PC-3 (cell line): Measurements from ENCODE around the gene LRIG3. TPM values are rescaled to one million over a fixed set of nuclear protein-coding genes. Genes with fewer than 3 reads are reported as not detected.

Experiments used
- ATAC-seq: fragments of 200-7000 bp; cut with Tn5 transposase; 2 replicates; pipeline ENCODE4 v1.9.1; 2020; ENCODE audit warnings: mild to moderate bottlenecking, moderate library complexity
- BruUV-seq: library from RNA; stranded (reverse); fragments of 400-500 nt; replicated peaks from 2 replicates; lab custom pipeline; 2021; lab: Mats Ljungman, UMichigan
- CTCF ChIA-PET: fragments of 300-600 bp; sonication (Branson Sonifier 250); formaldehyde crosslinking; loops from one replicate; lab custom pipeline; 2022; ENCODE audit warnings: antibody characterized with exemption; lab: Charles Lee
- POLR2A ChIA-PET: fragments of 300-600 bp; sonication (Branson Sonifier 250); formaldehyde crosslinking; loops from one replicate; lab custom pipeline; 2022; ENCODE audit warnings: antibody characterized with exemption; ENCODE audit not compliant: unreplicated experiment; lab: Charles Lee
- DNase-seq: peaks from one replicate; pipeline ENCODE4 v3.0.0-alpha.2; 2015
- H2AFZ ChIP-seq: fragments of 300-600 bp; sonication (generic); 2 replicates; pipeline ENCODE4 v1.6.0; 2016; ENCODE audit warnings: antibody characterized with exemption, low read length
- H3F3A ChIP-seq: fragments of 300-600 bp; sonication (generic); one replicate; pipeline ENCODE4 v1.6.0; 2017; ENCODE audit warnings: antibody characterized with exemption, low read length, control low read depth, mild to moderate bottlenecking; ENCODE audit not compliant: unreplicated experiment
- H3K27ac ChIP-seq: fragments of 300-600 bp; sonication (generic); 2 replicates; pipeline ENCODE4 v1.5.1; 2016; ENCODE audit warnings: mild to moderate bottlenecking, low read length
- H3K27me3 ChIP-seq: fragments of 300-600 bp; sonication (generic); 2 replicates; pipeline ENCODE4 v1.6.1; 2016; ENCODE audit warnings: low read length, mixed read lengths
- H3K36me3 ChIP-seq: fragments of 300-600 bp; sonication (generic); 2 replicates; pipeline ENCODE4 v1.6.1; 2016; ENCODE audit warnings: low read depth, mixed run types, low read length, mixed read lengths
- H3K4me1 ChIP-seq: fragments of 300-600 bp; sonication (generic); 2 replicates; pipeline ENCODE4 v1.5.1; 2016; ENCODE audit warnings: low read length; ENCODE audit not compliant: insufficient read depth
- H3K4me2 ChIP-seq: fragments of 300-600 bp; sonication (generic); 2 replicates; pipeline ENCODE4 v1.6.0; 2016; ENCODE audit warnings: low read length
- H3K4me3 ChIP-seq: fragments of 300-600 bp; sonication (generic); 2 replicates; pipeline ENCODE4 v1.5.1; 2016; ENCODE audit warnings: mild to moderate bottlenecking, low read length, mixed read lengths
- H3K79me2 ChIP-seq: fragments of 300-600 bp; sonication (generic); 2 replicates; pipeline ENCODE4 v1.6.1; 2017; ENCODE audit warnings: low read length, mixed read lengths
- H3K9ac ChIP-seq: fragments of 300-600 bp; sonication (generic); 2 replicates; pipeline ENCODE4 v1.6.0; 2016; ENCODE audit warnings: mild to moderate bottlenecking, low read length
- H3K9me2 ChIP-seq: fragments of 300-600 bp; sonication (generic); replicated peaks from 2 replicates; pipeline ENCODE4 v1.6.1; 2016; ENCODE audit warnings: mixed run types, low read length, mixed read lengths
- H3K9me3 ChIP-seq: fragments of 300-600 bp; sonication (generic); 2 replicates; pipeline ENCODE4 v1.6.1; 2016; ENCODE audit warnings: low read length, mixed read lengths
- H4K20me1 ChIP-seq: fragments of 300-600 bp; sonication (generic); 2 replicates; pipeline ENCODE4 v1.6.1; 2016; ENCODE audit warnings: low read length, mixed read lengths
- CTCF ChIP-seq: fragments of 300-600 bp; sonication (generic); conservative IDR thresholded peaks from 2 replicates; pipeline ENCODE4 v1.5.1; 2017; ENCODE audit warnings: antibody characterized with exemption, low read depth, mild to moderate bottlenecking, low read length
- EZH2 ChIP-seq: fragments of 300-600 bp; sonication (generic); IDR thresholded peaks from one replicate; pipeline ENCODE4 v1.6.1; 2017; ENCODE audit warnings: antibody characterized with exemption, mild to moderate bottlenecking, low read length; ENCODE audit not compliant: unreplicated experiment
- EZH2phosphoT487 ChIP-seq: fragments of 300-600 bp; sonication (generic); IDR thresholded peaks from 2 replicates; pipeline ENCODE4 v1.6.1; 2018; ENCODE audit warnings: mild to moderate bottlenecking, antibody characterized with exemption, low read length, borderline replicate concordance
- intact Hi-C: fragments of 100-400 bp; cut with micrococcal nuclease; formaldehyde crosslinking; loops from 2 replicates; pipeline ENCODE4 v1.9.0; 2023
- total RNA-seq: library from RNA; depleted of rRNA; stranded (reverse); fragments of >200 nt; gene quantifications from 2 replicates; pipeline ENCODE4 v1.2.3, GENCODE V29; 2014

The LRIG3 gene
- total RNA-seq, 1 experiment from 2014 or later: 8.6 TPM

- Histone ChIP-seq H3K4me3 (no peak overlapping the region), H3K27ac (no peak overlapping the region), H2AFZ (no peak overlapping the region), H3K36me3 (no peaks in the 10 kb centered on the region), H3K4me1 (no peaks in the 10 kb centered on the region), H3K79me2 (no peaks in the 10 kb centered on the region), H3K9me3 (no peaks in the 10 kb centered on the region), H4K20me1 (no peaks in the 10 kb centered on the region), H3K9me2 (no peaks in the 10 kb centered on the region), H3K4me2 (no peak overlapping the region), H3K9ac (no peak overlapping the region), H3K27me3 (no peaks in the 10 kb centered on the region), H3F3A (no peaks in the 10 kb centered on the region)
- intact Hi-C loops: no loop called here
- no peak for TF ChIP-seq EZH2phosphoT487
- no peak for TF ChIP-seq CTCF
- no peak for TF ChIP-seq EZH2
- no TSS peak for BruUV-seq
- ATAC-seq: no peak
- POLR2A ChIA-PET: interaction anchor here (0.6 kb wide), 1 partner anchor 275 kb away, joined by 4 read pairs; no protein-coding TSS in a partner anchor
- no peak for DNase-seq
- CTCF ChIA-PET: no interaction called here
Measured at GRCh38 chr12:58963844-58964243, 43.5 kb upstream of the LRIG3 start.

- TF ChIP-seq EZH2 (no peak), CTCF (no peak), EZH2phosphoT487 (no peak)
- no peaks in the 10 kb centered on the region for H3K4me1 ChIP-seq
- H3K27ac ChIP-seq: no peak overlapping the region
- ChIA-PET POLR2A (no interaction called here), CTCF (interaction anchor here (1.0 kb wide), 1 partner anchor 9 kb away, joined by 3 read pairs; no protein-coding TSS in a partner anchor)
- ATAC-seq: no peak
- no peaks in the 10 kb centered on the region for H3K9me2 ChIP-seq
- H3K36me3 ChIP-seq: no peaks in the 10 kb centered on the region
- no peaks in the 10 kb centered on the region for H4K20me1 ChIP-seq
- BruUV-seq: no TSS peak
- H2AFZ ChIP-seq: no peak overlapping the region
- H3K4me2 ChIP-seq: no peak overlapping the region
- no peak overlapping the region for H3K9ac ChIP-seq
- H3K4me3 ChIP-seq: no peak overlapping the region
- no peaks in the 10 kb centered on the region for H3K79me2 ChIP-seq
- DNase-seq: no peak
- H3K27me3 ChIP-seq: no peaks in the 10 kb centered on the region
- intact Hi-C loops: no loop called here
- no peaks in the 10 kb centered on the region for H3F3A ChIP-seq
- H3K9me3 ChIP-seq: no peaks in the 10 kb centered on the region
Measured at GRCh38 chr12:58961906-58962305, 41.6 kb upstream of the LRIG3 start.

- intact Hi-C loops: no loop called here
- no peaks in the 10 kb centered on the region for H3K9me2 ChIP-seq
- H3K27ac ChIP-seq: no peak overlapping the region
- H3F3A ChIP-seq: no peaks in the 10 kb centered on the region
- no TSS peak for BruUV-seq
- no peak for ATAC-seq
- H4K20me1 ChIP-seq: no peaks in the 10 kb centered on the region
- no peaks in the 10 kb centered on the region for H3K36me3 ChIP-seq
- H3K4me2 ChIP-seq: no peak overlapping the region
- no peak for TF ChIP-seq EZH2
- no peak for TF ChIP-seq CTCF
- TF ChIP-seq EZH2phosphoT487: no peak
- H3K4me1 ChIP-seq: no peaks in the 10 kb centered on the region
- no peak for DNase-seq
- H3K79me2 ChIP-seq: no peaks in the 10 kb centered on the region
- POLR2A ChIA-PET: no interaction called here
- H3K4me3 ChIP-seq: no peak overlapping the region
- no peak overlapping the region for H2AFZ ChIP-seq
- no peaks in the 10 kb centered on the region for H3K27me3 ChIP-seq
- H3K9me3 ChIP-seq: no peaks in the 10 kb centered on the region
- H3K9ac ChIP-seq: no peak overlapping the region
- CTCF ChIA-PET: no interaction called here
Measured at GRCh38 chr12:58961166-58961565, 40.9 kb upstream of the LRIG3 start.
